Glutamatergic neuron (in vitro differentiated cells): ENCODE data around the gene EML5. TPM values are rescaled to one million over a fixed set of nuclear protein-coding genes. Genes with fewer than 3 reads are reported as not detected.

ENCODE experiments used
- DNase-seq: peaks from one replicate; pipeline ENCODE4 v3.0.0; 2022
- H3K27ac Mint-ChIP-seq: one replicate; pipeline ENCODE4 v1.8.0; 2020; ENCODE audit warnings: mild to moderate bottlenecking, mixed read lengths, inconsistent platforms; ENCODE audit not compliant: unreplicated experiment
- H3K27me3 Mint-ChIP-seq: one replicate; pipeline ENCODE4 v1.8.0; 2020; ENCODE audit warnings: mild to moderate bottlenecking, moderate library complexity, mixed read lengths, inconsistent platforms; ENCODE audit not compliant: unreplicated experiment
- H3K36me3 Mint-ChIP-seq: one replicate; pipeline ENCODE4 v1.8.0; 2020; ENCODE audit warnings: mild to moderate bottlenecking, mixed read lengths, inconsistent platforms; ENCODE audit not compliant: unreplicated experiment
- H3K4me1 Mint-ChIP-seq: one replicate; pipeline ENCODE4 v1.8.0; 2020; ENCODE audit warnings: mild to moderate bottlenecking, low read depth, mixed read lengths, inconsistent platforms; ENCODE audit not compliant: unreplicated experiment
- H3K4me3 Mint-ChIP-seq: one replicate; pipeline ENCODE4 v1.8.0; 2020; ENCODE audit warnings: mild to moderate bottlenecking, mixed read lengths, inconsistent platforms; ENCODE audit not compliant: unreplicated experiment
- H3K9me3 Mint-ChIP-seq: one replicate; pipeline ENCODE4 v1.8.0; 2020; ENCODE audit warnings: mild to moderate bottlenecking, moderate library complexity, mixed read lengths, inconsistent platforms; ENCODE audit not compliant: unreplicated experiment
- CTCF ChIP-seq: fragments of 200-600 bp; sonication (generic); IDR thresholded peaks from one replicate; pipeline ENCODE4 v1.5.0; 2021; ENCODE audit not compliant: partially characterized antibody, unreplicated experiment
- total RNA-seq: library from RNA; stranded (reverse); fragmentation: NEBNext Ultra II Directional; extraction: Animal tissue kit (Norgen Biotek cat#: 25700); gene quantifications from one replicate; pipeline ENCODE4 v1.2.1, GENCODE V29; 2021; ENCODE audit not compliant: unreplicated experiment

The EML5 gene
- total RNA-seq, 1 donor from 2014 or later = 2.1 TPM

- H3K9me3 Mint-ChIP-seq = peaks cover 2% of the 10 kb centered on the region
These were observed 38.9 kb downstream of the EML5 start for GRCh38 chr14:88753873-88754272.

GRCh38 chr14:88750945-88751344 is 41.8 kb downstream of the EML5 start:
- Mint-ChIP-seq H3K4me3 (no peak overlapping the region), H3K27ac (no peak overlapping the region), H3K9me3 (no peaks in the 10 kb centered on the region), H3K4me1 (no peaks in the 10 kb centered on the region), H3K27me3 (no peaks in the 10 kb centered on the region), H3K36me3 (no peaks in the 10 kb centered on the region)
- DNase-seq = no peak
- no peak for TF ChIP-seq CTCF

More at GRCh38 chr14:88753873-88754272, 38.9 kb downstream of the EML5 start:
- no peak for DNase-seq
- Mint-ChIP-seq H3K27me3 (peaks cover 2% of the 10 kb centered on the region), H3K4me1 (no peaks in the 10 kb centered on the region), H3K27ac (no peak overlapping the region), H3K4me3 (no peak overlapping the region), H3K36me3 (no peaks in the 10 kb centered on the region)
- no peak for TF ChIP-seq CTCF

GRCh38 chr14:88750413-88750812 is 42.3 kb downstream of the EML5 start:
- no peak for DNase-seq
- H3K27me3 Mint-ChIP-seq = no peaks in the 10 kb centered on the region
- no peaks in the 10 kb centered on the region for H3K36me3 Mint-ChIP-seq
- H3K4me3 Mint-ChIP-seq = no peak overlapping the region
- H3K9me3 Mint-ChIP-seq = no peaks in the 10 kb centered on the region
- H3K4me1 Mint-ChIP-seq = no peaks in the 10 kb centered on the region
- no peak overlapping the region for H3K27ac Mint-ChIP-seq
- no peak for TF ChIP-seq CTCF

GRCh38 chr14:88749139-88749538 is 43.6 kb downstream of the EML5 start:
- Mint-ChIP-seq H3K27ac (no peak overlapping the region), H3K27me3 (no peaks in the 10 kb centered on the region), H3K4me3 (no peak overlapping the region), H3K36me3 (no peaks in the 10 kb centered on the region), H3K4me1 (no peaks in the 10 kb centered on the region), H3K9me3 (no peaks in the 10 kb centered on the region)
- no peak for DNase-seq
- no peak for TF ChIP-seq CTCF

- no peak for TF ChIP-seq CTCF
- H3K4me3 Mint-ChIP-seq = no peak overlapping the region
- DNase-seq = no peak
- H3K4me1 Mint-ChIP-seq = no peaks in the 10 kb centered on the region
- no peaks in the 10 kb centered on the region for H3K36me3 Mint-ChIP-seq
- no peaks in the 10 kb centered on the region for H3K9me3 Mint-ChIP-seq
- no peak overlapping the region for H3K27ac Mint-ChIP-seq
- H3K27me3 Mint-ChIP-seq = no peaks in the 10 kb centered on the region
These were observed 44.5 kb downstream of the EML5 start for GRCh38 chr14:88748288-88748687.
